Measurements from ENCODE around the gene SORCS3.

- TF ChIP-seq CTCF (conservative IDR thresholded peaks at IDR 0.05) (no peak), ZFX (IDR thresholded peaks at IDR 0.05) (no peak)
Measured at GRCh38 chr10:105192146-105192545, 551.1 kb downstream of the SORCS3 start.

Measured in C4-2B (cell line).